GM12878 (cell line): ENCODE data around the gene UFD1. TPM values are rescaled to one million over a fixed set of nuclear protein-coding genes. Genes with fewer than 3 reads are reported as not detected.
A peak's percentile ranks its signal among the peaks of the same experiment; 100 is the strongest.

Experiments used
- CEBPZ ChIP-seq: fragments of 150-350 bp; IDR thresholded peaks from 2 replicates; pipeline ENCODE4 v1.6.1; 2016; ENCODE audit warnings: low read depth, low read length
- CHD2 ChIP-seq: IDR thresholded peaks from 2 replicates; pipeline ENCODE4 v1.6.1; 2011; ENCODE audit warnings: low read depth, low read length, improper control_type of control experiment, borderline replicate concordance
- E2F4 ChIP-seq: IDR thresholded peaks from 2 replicates; pipeline ENCODE4 v1.6.1; 2012; ENCODE audit warnings: low read depth, low read length, improper control_type of control experiment
- EZH2 ChIP-seq: IDR thresholded peaks from 2 replicates; pipeline ENCODE4 v1.6.1; 2012; ENCODE audit warnings: low read depth, mild to moderate bottlenecking, control low read depth, inconsistent platforms, low read length, borderline replicate concordance; ENCODE audit not compliant: control insufficient read depth
- IKZF1 ChIP-seq: fragments of 450-650 bp; conservative IDR thresholded peaks from 2 replicates; pipeline ENCODE4 v1.6.1; 2017; ENCODE audit warnings: antibody characterized with exemption, mild to moderate bottlenecking
- KLF5 ChIP-seq: fragments of 450-650 bp; IDR thresholded peaks from 2 replicates; pipeline ENCODE4 v1.6.1; 2014; ENCODE audit warnings: mild to moderate bottlenecking; ENCODE audit not compliant: partially characterized antibody
- RELA ChIP-seq: fragments of 450-650 bp; IDR thresholded peaks from 2 replicates; pipeline ENCODE4 v1.8.0; 2014; ENCODE audit warnings: borderline replicate concordance; ENCODE audit not compliant: partially characterized antibody
- USF2 ChIP-seq: IDR thresholded peaks from 2 replicates; pipeline ENCODE4 v1.6.1; 2011; ENCODE audit warnings: low read depth, low read length, improper control_type of control experiment, borderline replicate concordance
- ZNF24 ChIP-seq: fragments of 450-650 bp; IDR thresholded peaks from 2 replicates; pipeline ENCODE4 v1.6.1; 2017; ENCODE audit warnings: antibody characterized with exemption, mild to moderate bottlenecking
- ZNF687 ChIP-seq: fragments of 450-650 bp; IDR thresholded peaks from 2 replicates; pipeline ENCODE4 v1.6.1; 2017; ENCODE audit warnings: mild to moderate bottlenecking, moderate library complexity
- polyA plus RNA-seq, 11 experiments: library from polyadenylated mRNA; depleted of rRNA in 4 of 11; unstranded in 6 of 11; stranded (reverse) in 5 of 11; fragments of >200 nt; fragmentation: Nextera tagmentation in 4 of 11; fragmentation: Illumina TruSeq in 1 of 11; extraction: Ambion mirVana in 4 of 11; extraction: Trizol in 1 of 11; gene quantifications; 1 replicate in 1 of 11; 2 replicates in 10 of 11; pipeline versions ENCODE4 v1.2.1 to v1.2.3, GENCODE V29; 2011 to 2016; ENCODE audit warnings: inconsistent platforms in 2 of 11, missing spikeins in 2 of 11, low read depth in 1 of 11
- total RNA-seq, 4 experiments: library from RNA; depleted of rRNA in 3 of 4; stranded (reverse); fragments of >200 nt in 3 of 4; fragmentation: Illumina TruSeq in 1 of 4; extraction: Trizol in 1 of 4; gene quantifications; 2 replicates each; pipeline versions ENCODE4 v1.2.1 to v1.2.3, GENCODE V29; 2013 to 2021

The UFD1 gene
- total and polyA plus RNA-seq, 10 of the 15 experiments (the other 5 are each of a cell fraction or from before 2014, with no cell fraction given), result 67.2 to 143 (median 117) TPM

GRCh38 chr22:19447330-19448075, 31.5 kb downstream of the UFD1 start, which contains the start of gene C22orf39 (continued):
- TF ChIP-seq CEBPZ (peak; percentile 89), ZNF24 (0 out of 2 replicates have a peak, but pooled peaks have one; percentile 36), EZH2 (no peak), RELA (no peak), IKZF1 (peak; percentile 70), USF2 (peak; percentile 22; the same call in 1 of the 2 replicates), KLF5 (peak; percentile 16), E2F4 (no peak), ZNF687 (peak; percentile 65; the same call in 1 of the 2 replicates), CHD2 (peak; percentile 95)
